CD4-positive, alpha-beta T cell treated with Interleukin-1 beta for 1 hour (primary cell): ENCODE measurements around the gene PAQR5.
"Not testable (repeated sequence)": the region's sequence is repeated elsewhere in the genome, so short reads cannot be mapped to it uniquely, and the experiment has no call there.

Experiments
- DNase-seq, 2 donors: peaks; one replicate each; pipeline ENCODE4 v3.0.0-alpha.2; 2020 to 2022

Gene PAQR5

DNA sequence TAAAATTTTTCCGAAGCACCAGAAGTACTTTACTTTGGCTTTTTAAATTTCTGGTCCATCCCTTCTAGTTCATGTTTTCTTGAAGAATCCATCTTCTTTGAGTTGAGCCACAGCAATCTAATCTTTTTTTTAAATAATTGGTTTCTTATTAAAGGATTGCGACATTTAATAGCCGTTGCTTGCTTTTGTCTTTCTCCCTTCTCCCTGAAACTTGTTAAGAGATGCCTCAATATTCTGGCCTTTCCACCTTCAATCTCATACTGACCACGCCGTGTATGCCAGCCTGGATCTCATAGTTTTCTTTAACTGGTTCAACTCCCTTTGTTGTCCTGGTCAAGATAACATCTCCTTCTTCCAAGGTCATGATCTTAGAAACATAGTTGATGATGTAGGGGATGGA lies 135.5 kb downstream of the PAQR5 start:
- no peak for DNase-seq

DNA sequence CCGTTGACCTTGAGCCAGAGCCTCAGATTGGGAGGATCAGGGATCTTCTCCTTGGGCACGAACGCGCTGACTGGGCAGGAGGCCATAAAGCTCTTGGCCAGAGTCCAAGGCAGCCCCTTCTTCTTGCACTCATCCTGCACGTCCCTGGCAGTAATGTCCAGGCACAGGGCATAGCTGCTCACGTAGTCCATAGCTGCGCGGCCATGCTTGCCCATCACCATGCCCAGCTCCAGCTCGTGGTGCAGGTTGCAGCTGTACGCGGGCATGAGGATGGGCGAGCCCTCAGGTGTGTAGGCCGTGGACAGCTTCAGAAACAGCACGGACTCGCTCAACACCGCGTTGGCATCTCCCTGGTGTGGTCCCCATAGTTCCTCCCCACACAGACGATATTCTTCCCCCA lies 136.0 kb downstream of the PAQR5 start:
- no peak for DNase-seq

DNA sequence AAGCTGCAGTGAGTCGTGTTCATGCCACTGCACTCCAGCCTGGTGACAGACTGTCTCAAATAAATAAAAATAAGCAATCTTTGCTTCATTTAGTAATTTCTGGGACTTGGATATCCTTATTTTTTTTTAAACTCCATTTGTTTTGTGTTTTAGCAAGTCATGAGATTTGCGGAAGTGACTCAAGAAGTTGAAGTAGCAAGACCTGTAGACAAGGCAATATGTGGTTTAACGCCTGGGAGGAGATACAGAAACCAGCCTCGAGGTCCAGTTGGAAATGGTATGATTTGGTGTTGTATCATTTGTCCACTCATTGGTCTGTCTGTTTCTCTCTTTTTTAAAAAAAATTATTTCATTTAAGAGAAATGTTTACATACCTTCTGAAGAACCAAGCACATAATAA lies 137.3 kb downstream of the PAQR5 start:
- DNase-seq, result no peak

DNA sequence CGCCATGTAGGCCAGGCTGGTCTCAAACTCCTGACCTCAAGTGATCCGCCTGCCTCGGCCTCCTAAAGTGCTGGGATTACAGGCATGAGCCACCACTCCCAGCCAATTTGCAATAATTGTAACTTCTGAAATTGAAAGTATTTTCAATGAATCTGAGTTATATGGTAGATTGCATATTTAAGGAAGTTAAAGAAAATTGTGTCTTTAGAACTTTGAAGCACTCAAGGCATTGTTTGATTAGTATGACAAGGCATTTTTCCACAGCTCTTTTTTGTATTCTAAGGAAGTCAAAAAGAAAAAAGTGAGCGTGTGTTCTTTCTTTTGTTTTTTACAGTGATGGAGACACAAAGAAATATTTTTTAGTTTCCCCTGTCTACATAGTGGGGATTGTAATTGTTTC lies 138.2 kb downstream of the PAQR5 start:
- DNase-seq, result no peak

DNA sequence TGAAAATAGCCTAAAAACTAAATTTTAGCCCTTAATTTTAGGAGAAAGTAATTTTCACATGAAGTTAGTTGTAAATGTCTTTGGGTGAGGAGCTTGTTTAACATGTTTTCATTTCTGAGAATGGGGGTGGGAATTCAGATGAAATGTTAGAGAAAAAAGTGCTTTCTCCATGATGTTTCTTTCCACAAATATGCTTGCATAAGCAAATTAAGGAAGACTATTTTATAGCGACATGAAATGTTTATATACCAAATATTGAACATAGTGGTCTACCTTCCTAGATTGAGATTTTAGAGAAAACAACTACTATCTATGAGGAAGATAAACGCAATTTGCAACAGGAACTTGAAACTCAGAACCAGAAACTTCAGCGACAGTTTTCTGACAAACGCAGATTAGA lies 140.9 kb downstream of the PAQR5 start:
- DNase-seq, result no peak

DNA sequence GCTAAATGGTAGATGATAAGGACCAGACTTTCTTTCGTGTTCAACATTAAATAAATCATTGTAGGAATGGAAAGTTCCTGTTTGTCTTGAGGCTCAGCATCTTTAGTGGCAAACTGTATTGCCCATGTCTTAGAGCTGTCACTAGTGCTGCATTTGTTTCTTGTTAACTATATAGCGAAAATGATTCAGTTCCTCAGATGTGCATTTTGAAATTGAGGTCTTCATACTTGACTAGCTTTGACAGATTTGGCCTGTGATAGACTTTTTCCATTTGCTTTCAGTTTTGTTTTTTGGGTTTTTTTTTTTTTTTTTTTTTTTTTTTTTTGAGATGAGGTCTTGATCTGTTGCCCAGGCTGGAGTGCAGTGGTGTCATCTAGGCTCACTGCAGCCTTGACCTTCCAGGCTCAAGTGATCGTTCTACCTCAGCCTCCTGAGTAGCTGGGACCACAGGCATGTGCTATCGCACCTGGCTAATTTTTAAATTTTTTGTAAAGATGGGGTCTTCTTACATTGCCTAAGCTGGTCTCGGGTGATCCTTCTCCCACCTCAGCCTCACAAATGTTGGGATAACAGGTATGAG lies 144.4 kb downstream of the PAQR5 start:
- no peak for DNase-seq

DNA sequence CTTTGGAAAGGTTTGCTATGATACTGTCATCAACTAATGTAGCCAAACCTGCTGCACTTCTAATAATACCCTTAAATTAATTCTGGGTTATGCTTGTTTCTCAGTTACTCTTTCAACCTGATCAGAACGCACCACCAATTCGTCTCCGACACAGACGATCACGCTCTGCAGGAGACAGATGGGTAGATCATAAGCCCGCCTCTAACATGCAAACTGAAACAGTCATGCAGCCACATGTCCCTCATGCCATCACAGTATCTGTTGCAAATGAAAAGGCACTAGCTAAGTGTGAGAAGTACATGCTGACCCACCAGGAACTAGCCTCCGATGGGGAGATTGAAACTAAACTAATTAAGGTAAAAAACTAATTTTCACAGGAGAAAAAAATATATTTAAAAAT lies 146.0 kb downstream of the PAQR5 start:
- DNase-seq, result no peak

DNA sequence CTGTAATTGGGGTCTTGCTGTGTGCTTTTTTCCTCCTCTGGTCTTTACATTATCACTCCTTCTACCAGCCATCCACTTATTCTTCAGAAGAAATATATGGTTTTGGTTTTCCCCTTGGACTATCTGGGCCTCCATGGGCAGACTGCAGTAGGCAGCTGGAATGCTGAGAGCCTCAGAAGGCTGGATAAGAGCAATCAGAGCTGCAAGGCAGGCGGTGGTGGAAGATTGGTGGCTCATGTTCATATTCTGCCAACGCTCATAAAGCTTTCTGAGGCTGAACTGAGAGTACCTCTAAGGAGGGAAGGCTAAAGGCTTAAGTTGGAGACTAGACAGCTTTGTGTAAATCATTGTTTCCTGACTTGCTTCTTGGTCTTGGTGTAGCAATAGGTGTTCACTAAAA lies 148.2 kb downstream of the PAQR5 start:
- DNase-seq, result no peak

DNA sequence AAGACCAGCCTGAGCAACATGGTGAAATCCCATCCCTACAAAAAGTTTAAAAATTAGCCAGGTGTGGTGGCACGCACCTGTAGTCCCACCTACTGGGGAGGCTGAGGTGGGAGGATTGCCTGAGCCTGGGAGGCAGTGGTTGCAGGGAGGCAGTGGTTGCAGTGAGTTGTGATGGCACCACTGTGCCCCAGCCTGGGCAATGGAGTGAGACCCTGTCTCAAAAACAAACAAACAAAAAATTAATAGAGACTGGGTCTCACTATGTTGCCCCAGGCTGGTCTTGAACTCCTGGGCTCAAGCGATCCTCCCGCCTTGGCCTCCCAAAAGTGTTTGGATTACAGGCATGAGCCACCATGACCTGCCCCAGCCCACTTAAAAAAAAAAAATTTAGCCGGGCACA lies 151.5 kb downstream of the PAQR5 start:
- DNase-seq, result not testable (repeated sequence)

DNA sequence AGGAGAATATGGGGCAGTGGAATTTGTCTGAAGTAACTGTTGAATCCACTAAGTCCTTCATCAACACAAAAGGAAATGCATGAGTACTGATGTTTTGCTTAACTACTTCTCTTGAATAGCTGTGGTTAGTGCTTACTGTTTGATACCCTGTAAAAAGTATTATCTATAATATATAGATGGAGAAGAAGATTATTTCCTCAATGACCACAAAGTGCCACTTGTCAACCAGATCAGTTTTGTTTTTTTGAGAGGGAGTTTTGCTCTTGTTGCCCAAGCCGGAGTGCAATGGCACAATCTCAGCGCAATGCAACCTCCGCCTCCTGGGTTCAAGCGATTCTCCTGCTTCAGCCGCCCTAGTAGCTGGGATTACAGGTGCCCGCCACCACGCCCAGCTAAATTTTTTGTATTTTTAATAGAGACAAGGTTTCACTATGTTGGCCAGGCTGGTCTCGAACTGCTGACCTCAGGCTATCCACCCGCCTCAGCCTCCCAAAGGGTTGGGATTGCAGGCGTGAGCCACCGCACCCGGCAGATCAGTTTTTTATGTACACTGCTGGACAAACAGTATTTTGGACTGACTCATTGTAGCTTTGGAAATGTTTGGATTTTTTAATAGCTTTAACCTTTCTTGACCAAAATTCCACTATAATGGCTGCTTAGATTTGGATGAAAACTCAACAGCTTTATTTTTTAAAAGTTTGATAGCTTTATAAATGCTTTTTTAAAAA lies 152.4 kb downstream of the PAQR5 start:
- DNase-seq, result no peak

DNA sequence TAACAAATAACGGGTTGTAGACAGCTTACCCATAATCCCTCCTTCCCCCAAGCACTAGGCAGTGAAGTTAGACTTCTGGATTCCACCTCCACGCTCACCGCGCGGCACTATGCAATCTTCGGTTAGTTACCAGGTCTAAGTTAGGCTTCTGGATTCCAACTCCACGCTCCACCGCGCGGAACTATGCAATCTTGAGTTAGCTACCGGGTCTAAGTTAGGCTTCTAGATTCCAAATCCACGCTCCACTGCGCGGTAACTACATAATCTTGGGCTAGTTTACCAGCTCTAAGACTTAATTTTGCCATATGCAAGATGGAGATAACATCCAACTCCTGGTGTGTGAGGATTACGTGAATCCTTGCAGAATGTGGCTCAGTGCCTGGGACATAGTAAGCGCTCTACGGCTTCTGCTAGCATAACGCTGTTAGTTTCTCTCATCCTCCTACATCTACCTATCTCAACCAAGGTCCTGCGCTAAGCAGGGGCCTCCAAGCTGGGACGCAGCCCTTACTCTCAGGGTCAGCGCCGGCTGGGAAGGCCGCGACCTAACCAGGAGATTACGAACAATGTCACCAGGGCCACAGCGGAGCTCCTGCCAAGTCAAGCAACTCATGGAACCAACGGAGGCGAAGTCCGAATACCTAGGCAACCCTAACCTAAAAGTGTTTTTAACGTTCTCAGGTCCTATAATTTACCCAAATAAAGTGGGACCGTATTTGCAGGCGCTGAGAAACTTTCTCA lies 153.4 kb downstream of the PAQR5 start:
- no peak for DNase-seq

DNA sequence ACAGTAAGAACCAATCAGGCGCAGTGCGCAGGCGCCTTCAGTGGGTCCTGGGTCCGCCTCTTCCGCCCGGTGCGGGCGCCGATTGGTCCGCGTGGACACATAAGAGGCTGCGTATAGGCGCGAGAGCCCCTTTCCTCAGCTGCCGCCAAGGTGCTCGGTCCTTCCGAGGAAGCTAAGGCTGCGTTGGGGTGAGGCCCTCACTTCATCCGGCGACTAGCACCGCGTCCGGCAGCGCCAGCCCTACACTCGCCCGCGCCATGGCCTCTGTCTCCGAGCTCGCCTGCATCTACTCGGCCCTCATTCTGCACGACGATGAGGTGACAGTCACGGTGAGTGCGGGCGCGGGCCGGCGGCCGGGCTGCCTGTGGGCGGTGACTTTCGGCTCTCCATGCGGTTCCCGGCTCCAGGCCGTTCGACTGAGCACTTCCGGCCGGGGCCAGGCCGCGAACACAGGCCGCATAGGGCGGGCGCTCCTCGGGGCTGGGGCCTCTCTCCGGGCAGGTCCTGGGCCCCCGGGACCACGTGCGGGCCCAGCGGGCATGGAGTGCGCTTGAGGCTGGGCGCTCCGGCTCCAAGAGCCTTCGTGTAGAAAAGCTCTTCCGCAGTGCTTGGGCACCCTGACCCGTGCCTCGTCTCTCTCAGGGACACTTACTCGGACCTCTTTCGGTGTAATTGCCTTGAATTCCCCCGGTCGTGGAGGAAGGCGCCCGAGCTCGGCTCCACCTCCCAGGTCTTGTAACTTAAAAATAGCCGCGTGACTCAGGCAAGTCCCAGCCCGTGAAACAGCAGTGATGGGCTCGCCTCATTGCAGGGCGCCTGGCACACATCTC lies 154.2 kb downstream of the PAQR5 start, which contains the start of gene RPLP1:
TSS of gene RPLP1 (plus strand) at position 127 of the 830 bp plus-strand sequence. CDS start at position 258, 131 bp downstream.
- DNase-seq, result peak; percentile 96

DNA sequence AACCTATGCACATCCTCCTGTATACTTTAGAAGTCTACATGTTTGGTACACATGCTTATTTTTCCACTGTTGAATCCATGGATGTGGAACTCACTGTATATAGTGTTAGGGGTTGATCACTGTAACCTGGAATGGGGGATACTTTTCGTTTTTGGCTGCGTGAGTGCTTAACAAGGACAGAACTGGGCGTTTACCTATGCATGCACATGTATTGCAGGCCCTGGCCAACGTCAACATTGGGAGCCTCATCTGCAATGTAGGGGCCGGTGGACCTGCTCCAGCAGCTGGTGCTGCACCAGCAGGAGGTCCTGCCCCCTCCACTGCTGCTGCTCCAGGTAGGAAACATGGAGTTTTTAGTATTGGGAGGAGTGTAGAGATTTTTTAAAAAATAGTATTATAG lies 156.2 kb downstream of the PAQR5 start:
- DNase-seq, result no peak

DNA sequence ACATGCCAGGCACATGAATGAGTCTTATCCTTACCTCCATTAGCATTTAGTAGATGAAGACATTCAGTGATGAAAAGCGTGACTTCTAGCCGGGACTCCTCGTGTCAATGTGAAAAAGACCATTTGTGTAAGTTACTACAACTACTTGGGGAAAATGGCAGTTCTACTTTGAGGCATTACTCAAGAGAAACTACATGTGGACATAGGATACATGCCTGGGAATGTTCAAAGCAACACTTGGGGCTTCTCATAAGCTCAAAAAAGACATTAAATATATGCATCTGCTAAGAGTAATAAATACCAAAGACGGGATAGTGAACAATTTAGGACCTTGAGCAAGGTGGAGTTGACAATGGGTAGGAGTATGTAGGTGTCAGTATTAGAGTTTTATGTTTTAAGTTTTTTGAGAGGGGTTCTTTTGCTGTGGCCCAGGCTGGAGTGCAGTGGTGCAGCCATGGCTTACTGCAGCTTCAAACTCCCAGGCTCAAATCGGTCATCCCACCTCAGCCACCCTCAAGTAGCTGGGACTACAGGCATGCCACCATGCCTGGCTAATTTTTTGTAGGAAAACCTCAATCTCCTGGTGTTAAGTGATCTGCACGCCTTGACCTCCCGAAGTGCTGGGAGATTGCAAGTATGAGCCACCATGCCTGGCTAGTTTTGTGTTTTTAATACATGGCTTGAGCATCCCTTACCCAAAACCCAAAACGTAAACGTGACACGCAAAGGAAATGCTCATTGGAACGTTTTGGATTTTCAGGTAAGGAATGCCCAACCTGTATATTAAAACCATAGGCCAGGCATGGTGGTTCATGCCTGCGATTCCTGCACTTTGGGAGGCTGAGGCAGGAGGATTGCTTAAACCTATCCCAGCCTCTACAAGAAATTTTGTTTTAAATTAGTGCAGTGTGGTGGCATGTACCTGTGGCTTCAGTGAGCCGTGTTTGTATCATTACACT lies 157.8 kb downstream of the PAQR5 start:
- no peak for DNase-seq
